KMS-11 (cell line): ENCODE results near the gene DNAJC4.

Experiments used
- H2AFZ ChIP-seq: fragments of 200-600 bp; sonication (generic); 2 replicates; pipeline ENCODE4 v1.6.1; 2016; ENCODE audit warnings: antibody characterized with exemption, mixed run types, low read depth
- H3K27ac ChIP-seq: fragments of 200-600 bp; sonication (generic); 2 replicates; pipeline ENCODE4 v1.6.1; 2016; ENCODE audit warnings: mild to moderate bottlenecking, mixed run types
- H3K27me3 ChIP-seq: fragments of 200-600 bp; sonication (generic); 2 replicates; pipeline ENCODE4 v1.6.1; 2017; ENCODE audit warnings: mild to moderate bottlenecking, low read depth, mixed run types, moderate library complexity; ENCODE audit not compliant: insufficient read depth
- H3K36me3 ChIP-seq: fragments of 200-600 bp; sonication (generic); 2 replicates; pipeline ENCODE4 v1.6.1; 2017; ENCODE audit warnings: mild to moderate bottlenecking, mixed run types; ENCODE audit not compliant: insufficient read depth
- H3K4me1 ChIP-seq: fragments of 200-600 bp; sonication (generic); 2 replicates; pipeline ENCODE4 v1.6.1; 2016; ENCODE audit warnings: mild to moderate bottlenecking, low read depth, mixed run types; ENCODE audit not compliant: poor library complexity, severe bottlenecking
- H3K4me2 ChIP-seq: fragments of 200-600 bp; sonication (generic); 2 replicates; pipeline ENCODE4 v1.7.0; 2016; ENCODE audit warnings: mild to moderate bottlenecking, mixed run types
- H3K4me3 ChIP-seq: fragments of 200-600 bp; sonication (generic); IDR thresholded peaks from 2 replicates; pipeline ENCODE4 v1.6.1; 2017; ENCODE audit warnings: low read depth, low read length, mixed read lengths; ENCODE audit not compliant: insufficient read depth
- H3K79me2 ChIP-seq: fragments of 200-600 bp; sonication (generic); 2 replicates; pipeline ENCODE4 v1.6.1; 2016; ENCODE audit warnings: low read depth, mixed run types; ENCODE audit not compliant: insufficient read depth
- H3K9ac ChIP-seq: fragments of 200-600 bp; sonication (generic); 2 replicates; pipeline ENCODE4 v1.6.1; 2016; ENCODE audit warnings: mild to moderate bottlenecking, mixed run types
- H4K20me1 ChIP-seq: fragments of 200-600 bp; sonication (generic); 2 replicates; pipeline ENCODE4 v1.6.1; 2016; ENCODE audit warnings: mild to moderate bottlenecking, mixed run types; ENCODE audit not compliant: insufficient read depth
- TF ChIP-seq, protein P1 (sequence below): fragments of 200-600 bp; sonication (generic); conservative IDR thresholded peaks from 2 replicates; pipeline ENCODE4 v1.6.1; 2017; ENCODE audit warnings: low read depth, mild to moderate bottlenecking, antibody characterized with exemption, low read length, moderate library complexity, mixed read lengths

The DNAJC4 gene

DNA sequence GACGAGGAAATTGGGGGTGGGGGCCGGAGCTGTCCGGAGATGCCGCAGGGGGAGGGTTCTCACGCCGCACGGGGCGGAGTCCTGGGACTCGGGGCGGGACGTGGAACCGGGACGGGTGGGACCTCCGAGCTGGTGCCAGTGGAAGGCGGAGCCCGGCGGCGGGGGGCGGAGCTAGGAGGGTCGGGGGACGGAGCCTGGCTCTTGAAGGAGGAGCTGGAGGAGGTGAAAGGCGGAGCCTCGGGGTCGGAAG lies 10.8 kb downstream of the DNAJC4 start:
- no peaks in the 10 kb centered on the region for H4K20me1 ChIP-seq
- H3K9ac ChIP-seq, result peak overlapping the region; percentile 66
- peaks cover 4% of the 10 kb centered on the region; the same call in 1 of the 2 replicates for H3K36me3 ChIP-seq
- H3K4me2 ChIP-seq, result peak overlapping the region; percentile 63; the same call in 1 of the 2 replicates
- H2AFZ ChIP-seq, result 0 out of 2 replicates have a peak overlapping the region, but pooled peaks have one; percentile 35
- H3K27ac ChIP-seq, result peak overlapping the region; percentile 78
- H3K4me3 ChIP-seq, result no peak overlapping the region
- H3K4me1 ChIP-seq, result peaks cover 35% of the 10 kb centered on the region
- H3K27me3 ChIP-seq, result no peaks in the 10 kb centered on the region
- H3K79me2 ChIP-seq, result peaks cover 30% of the 10 kb centered on the region
- TF ChIP-seq, protein P1, sequence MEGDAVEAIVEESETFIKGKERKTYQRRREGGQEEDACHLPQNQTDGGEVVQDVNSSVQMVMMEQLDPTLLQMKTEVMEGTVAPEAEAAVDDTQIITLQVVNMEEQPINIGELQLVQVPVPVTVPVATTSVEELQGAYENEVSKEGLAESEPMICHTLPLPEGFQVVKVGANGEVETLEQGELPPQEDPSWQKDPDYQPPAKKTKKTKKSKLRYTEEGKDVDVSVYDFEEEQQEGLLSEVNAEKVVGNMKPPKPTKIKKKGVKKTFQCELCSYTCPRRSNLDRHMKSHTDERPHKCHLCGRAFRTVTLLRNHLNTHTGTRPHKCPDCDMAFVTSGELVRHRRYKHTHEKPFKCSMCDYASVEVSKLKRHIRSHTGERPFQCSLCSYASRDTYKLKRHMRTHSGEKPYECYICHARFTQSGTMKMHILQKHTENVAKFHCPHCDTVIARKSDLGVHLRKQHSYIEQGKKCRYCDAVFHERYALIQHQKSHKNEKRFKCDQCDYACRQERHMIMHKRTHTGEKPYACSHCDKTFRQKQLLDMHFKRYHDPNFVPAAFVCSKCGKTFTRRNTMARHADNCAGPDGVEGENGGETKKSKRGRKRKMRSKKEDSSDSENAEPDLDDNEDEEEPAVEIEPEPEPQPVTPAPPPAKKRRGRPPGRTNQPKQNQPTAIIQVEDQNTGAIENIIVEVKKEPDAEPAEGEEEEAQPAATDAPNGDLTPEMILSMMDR, result no peak

GRCh38 chr11:64241491-64242374 lies 11.4 kb downstream of the DNAJC4 start:
- H3K9ac ChIP-seq, result peak overlapping the region; percentile 44; the same call in 1 of the 2 replicates
- no peaks in the 10 kb centered on the region for H3K27me3 ChIP-seq
- H3K4me1 ChIP-seq, result peaks cover 35% of the 10 kb centered on the region
- peak overlapping the region; percentile 52 for H2AFZ ChIP-seq
- H3K4me3 ChIP-seq, result no peak overlapping the region
- TF ChIP-seq, protein P1, result 0 out of 2 replicates have a peak, but pooled peaks have one; percentile 9
- peak overlapping the region; percentile 86 for H3K4me2 ChIP-seq
- no peaks in the 10 kb centered on the region for H4K20me1 ChIP-seq
- H3K79me2 ChIP-seq, result peaks cover 31% of the 10 kb centered on the region
- peaks cover 4% of the 10 kb centered on the region; the same call in 1 of the 2 replicates for H3K36me3 ChIP-seq
- H3K27ac ChIP-seq, result no peak overlapping the region

DNA sequence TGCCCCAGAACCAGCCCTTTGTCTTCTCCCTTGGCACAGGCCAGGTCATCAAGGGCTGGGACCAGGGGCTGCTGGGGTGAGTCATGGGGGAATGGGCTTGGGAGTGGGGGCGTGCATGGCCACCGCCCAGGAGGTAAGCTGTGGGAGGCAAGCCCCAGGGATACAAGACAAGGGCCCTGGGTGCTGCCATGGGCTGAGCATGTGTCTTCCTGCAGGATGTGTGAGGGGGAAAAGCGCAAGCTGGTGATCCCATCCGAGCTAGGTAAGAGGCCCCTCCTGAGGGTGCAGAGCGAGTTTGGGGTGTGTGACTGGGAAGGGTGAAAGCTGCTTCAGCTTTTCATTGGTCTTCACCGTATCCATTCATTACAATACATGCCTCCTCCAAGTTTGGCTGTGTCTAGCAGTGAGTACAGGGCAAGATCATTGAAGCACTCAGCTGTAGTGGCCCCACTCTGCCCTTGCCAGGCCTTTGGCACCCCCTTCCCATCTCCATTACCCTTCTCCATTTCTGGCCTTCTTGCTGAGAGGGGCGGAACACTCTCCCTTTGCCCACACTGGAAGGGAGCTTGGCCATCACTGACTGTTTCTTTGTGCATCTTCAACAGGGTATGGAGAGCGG lies 13.0 kb downstream of the DNAJC4 start:
- Histone ChIP-seq H3K4me3 (no peak overlapping the region), H3K9ac (no peak overlapping the region), H3K27ac (no peak overlapping the region), H4K20me1 (no peaks in the 10 kb centered on the region), H3K4me1 (peaks cover 35% of the 10 kb centered on the region), H3K4me2 (no peak overlapping the region), H3K79me2 (peaks cover 31% of the 10 kb centered on the region), H3K36me3 (peaks cover 4% of the 10 kb centered on the region; the same call in 1 of the 2 replicates), H3K27me3 (no peaks in the 10 kb centered on the region), H2AFZ (no peak overlapping the region)
- TF ChIP-seq, protein P1, result no peak

DNA sequence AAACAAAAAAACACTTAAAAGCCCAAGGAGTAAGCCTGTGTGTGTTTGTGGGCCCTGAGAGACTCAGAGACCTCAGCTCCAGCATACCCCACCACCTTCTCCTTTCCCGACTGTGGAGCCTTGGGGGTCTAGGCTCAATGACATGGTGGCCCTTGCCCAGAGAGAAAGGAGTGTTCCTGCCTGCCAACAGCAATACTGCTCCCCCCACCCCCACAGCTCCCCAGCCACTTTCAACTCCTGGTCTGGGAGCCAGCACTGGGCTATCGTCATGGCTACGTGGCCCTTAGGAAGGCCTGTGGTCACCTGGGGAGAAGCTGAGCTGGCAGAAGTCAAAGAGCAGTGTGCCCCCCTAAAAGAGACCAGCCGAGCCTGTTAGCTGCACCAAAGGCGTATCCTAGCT lies 13.8 kb downstream of the DNAJC4 start:
- Histone ChIP-seq H3K27me3 (no peaks in the 10 kb centered on the region), H3K4me2 (no peak overlapping the region; the same call in 1 of the 2 replicates), H3K79me2 (peaks cover 31% of the 10 kb centered on the region), H2AFZ (no peak overlapping the region), H3K4me1 (peaks cover 35% of the 10 kb centered on the region), H3K9ac (no peak overlapping the region), H3K27ac (no peak overlapping the region), H4K20me1 (no peaks in the 10 kb centered on the region), H3K36me3 (peaks cover 4% of the 10 kb centered on the region; the same call in 1 of the 2 replicates), H3K4me3 (no peak overlapping the region)
- TF ChIP-seq, protein P1, result no peak
